Activated T-cell treated with anti-CD3 and anti-CD28 coated beads, Interleukin-2, amount 50 U/mL, for 48 hours (primary cell): ENCODE data around the gene CLN3.
A peak's percentile ranks its signal among the peaks of the same experiment; 100 is the strongest.
"Not testable (repeated sequence)": the region's sequence is repeated elsewhere in the genome, so short reads cannot be mapped to it uniquely, and the experiment has no call there.

Source experiments
- DNase-seq, 2 experiments: peaks; one replicate each; pipeline ENCODE4 v3.0.0-alpha.2; 2020

CLN3 gene

DNA sequence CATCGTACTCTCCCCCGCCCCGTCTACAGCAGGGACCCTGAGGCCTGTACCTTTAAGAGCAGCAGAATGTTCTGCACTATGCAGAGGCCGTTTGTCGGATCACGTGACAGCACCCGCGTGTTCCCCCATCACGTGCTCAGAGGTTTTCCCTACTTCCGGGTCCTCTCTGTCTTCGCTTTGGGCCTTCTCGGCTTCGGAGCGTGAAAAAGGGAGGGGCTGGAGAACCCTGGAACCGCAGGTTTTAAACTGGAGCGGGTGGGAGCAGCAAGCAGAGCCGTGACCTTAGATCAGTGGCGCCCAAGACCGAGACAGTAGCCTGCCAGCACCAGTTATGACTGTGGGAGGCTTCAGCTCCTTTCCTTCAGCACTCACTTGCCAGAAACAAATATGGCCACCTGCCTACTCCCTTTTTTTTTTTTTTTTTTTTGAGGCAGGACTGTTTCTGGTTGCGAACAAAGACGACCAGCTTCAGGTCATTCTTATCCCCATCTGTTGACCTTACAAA, at the start of gene CLN3:
CLN3 (minus strand) TSS at position 105 of the 505 bp plus-strand sequence. CDS start 315 bp downstream, outside the sequence.
- DNase-seq: peak; percentile 89 to 91

DNA sequence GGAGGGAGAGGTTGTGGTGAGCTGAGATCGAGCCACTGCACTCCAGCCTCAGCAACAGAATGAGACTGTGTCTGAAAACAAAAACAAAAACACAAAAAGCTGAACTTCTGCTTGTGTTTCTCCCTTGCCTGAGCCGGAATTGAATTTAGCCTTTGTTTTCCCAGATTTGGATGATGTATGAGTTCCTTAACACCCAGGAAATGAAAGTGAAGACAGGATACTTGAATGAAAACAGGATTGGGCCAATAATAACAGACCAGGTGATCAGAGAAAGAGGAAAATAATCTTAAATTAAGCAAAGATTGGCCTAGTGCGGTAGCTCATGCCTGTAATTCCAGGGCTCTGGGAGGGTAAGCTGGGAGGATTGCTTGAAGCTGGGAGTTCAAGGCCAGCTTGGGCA, 48.5 kb upstream of the CLN3 start:
- DNase-seq: no peak

DNA sequence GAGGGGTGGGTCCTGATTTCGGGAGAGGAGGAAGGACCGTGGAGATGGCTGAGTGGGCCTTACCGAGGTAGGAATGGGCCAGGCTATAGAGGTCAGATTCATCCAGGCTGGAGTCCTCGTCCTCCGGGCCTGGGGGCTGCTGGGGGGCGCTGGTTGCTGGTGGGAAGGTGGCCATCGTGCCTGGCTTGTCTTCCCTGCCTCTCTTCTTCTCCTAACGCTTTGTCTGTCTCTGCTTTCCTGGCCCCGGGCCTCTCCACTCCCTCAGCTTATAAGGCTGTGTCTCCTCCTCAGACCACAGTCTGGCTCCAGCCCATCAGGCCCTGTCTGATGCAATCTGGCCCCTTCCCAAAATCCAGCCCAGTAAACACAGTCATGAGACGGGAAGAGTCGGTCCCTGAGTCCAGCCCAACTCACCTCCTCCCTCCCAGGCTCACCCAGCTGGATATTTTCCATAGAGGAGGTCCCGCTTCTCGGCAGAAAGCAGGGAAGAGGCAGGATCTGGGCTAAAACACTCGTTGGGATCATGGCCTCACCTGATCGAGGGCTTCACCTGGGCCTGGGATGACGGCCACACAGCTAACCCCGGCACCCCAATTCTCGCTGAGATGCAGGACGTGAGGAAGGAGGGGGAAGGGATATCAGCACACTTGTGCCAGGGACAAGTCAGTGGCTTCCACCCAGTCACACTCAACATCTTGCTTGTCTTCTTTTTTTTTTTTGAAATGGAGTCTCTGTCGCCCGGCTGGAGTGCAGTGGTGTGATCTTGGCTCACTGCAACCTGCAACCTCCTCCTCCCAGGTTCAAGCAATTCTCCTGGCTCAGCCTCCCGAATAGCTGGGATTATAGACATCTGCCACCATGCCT, 47.1 kb upstream of the CLN3 start, which contains the start of gene NUPR1:
NUPR1 (minus strand) TSS at position 242 of the 864 bp plus-strand sequence; CDS start at position 175, 67 bp downstream.
- DNase-seq: no peak

DNA sequence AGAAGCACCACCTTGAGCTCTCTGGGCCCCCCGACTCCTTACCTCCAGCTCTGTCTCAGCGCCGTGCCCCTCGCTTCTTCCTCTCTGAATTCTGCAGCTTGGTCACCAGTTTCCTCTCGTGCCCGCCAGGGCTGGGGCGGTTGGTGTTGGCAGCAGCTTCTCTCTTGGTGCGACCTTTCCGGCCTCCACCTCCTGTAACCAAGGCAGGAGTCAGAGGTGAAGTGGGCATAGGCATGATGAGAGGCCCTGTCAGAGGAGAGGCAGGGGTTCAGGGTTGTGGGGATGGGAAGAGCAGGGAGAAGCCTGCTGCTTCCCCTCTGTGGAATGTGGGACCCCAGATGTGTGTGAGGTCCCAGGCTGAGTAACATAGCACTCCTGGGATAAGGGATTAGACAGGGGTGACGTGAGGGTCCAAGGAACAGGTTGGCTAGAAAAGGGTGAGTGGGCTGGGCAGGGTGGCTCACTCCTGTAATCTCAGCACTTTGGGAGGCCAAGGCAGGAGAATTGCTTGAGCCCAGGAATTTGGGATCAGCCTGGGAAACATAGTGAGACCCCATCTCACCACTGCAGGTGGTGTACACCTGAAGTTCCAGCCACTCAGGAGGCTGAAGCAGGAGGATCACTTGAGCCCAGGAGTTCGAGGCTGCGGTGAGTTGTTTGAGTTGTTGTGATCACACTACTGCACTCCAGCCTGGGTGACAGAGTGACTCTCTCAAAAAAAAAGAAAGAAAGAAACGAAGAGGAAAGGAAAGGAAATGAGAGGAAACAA, 46.3 kb upstream of the CLN3 start:
- no peak for DNase-seq

DNA sequence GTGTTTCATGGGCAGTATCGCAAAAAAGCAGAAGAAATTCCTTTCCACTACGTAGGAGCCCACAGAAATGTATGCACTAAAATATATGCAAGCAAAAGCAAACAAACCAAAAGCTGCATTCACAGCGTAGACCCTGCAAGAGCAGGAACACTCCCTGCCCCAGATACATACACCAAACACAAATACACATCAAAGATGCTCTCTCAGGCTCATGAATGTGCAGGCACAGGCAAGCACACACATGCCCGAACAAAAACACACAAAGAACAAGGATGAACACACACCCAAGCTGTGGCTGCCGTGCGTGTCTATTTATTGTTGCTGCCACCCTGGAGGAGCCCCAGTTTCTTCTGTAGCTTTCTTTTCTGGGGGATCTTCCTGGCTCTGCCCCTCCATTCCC, 45.2 kb upstream of the CLN3 start:
- no peak for DNase-seq

DNA sequence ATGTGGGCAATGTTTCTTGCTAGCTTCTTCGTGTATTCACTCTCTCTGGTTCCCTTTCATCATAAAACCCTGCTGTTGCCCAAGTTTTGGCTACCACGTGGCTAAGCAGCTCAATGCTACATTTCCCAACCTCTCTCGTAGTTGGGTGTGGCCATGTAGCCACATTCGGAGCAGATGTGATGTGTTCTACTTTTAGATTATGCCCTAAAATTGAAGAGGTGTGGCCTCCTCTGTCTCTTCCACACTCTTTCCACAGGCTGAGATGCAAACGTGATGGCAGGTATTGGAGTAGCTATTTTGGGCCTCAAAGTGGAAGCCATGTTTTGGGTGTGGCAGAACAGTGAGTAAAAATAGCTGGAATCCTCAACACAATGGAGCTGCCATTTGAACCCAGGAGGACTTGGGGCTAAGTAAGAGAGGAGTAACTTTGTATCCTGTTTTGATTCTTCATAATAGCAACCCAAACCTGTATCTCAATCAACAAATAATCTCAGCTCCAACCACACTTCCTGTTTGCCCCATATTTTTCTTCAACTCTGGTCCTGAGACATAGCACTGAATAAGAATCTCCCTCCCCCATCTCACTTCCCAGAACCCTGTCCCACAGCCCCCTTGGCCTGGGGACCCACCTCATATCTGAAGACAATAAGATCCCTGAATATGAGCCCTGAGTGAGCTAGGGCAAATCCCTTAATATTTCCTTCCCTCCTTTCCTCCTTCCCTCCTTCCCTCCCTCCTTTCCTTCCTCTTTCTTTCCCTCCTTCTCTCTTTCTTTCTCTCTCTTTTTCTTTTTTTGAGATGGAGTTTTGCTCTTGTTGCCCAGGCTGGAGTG, 42.9 kb upstream of the CLN3 start:
- no peak for DNase-seq

DNA sequence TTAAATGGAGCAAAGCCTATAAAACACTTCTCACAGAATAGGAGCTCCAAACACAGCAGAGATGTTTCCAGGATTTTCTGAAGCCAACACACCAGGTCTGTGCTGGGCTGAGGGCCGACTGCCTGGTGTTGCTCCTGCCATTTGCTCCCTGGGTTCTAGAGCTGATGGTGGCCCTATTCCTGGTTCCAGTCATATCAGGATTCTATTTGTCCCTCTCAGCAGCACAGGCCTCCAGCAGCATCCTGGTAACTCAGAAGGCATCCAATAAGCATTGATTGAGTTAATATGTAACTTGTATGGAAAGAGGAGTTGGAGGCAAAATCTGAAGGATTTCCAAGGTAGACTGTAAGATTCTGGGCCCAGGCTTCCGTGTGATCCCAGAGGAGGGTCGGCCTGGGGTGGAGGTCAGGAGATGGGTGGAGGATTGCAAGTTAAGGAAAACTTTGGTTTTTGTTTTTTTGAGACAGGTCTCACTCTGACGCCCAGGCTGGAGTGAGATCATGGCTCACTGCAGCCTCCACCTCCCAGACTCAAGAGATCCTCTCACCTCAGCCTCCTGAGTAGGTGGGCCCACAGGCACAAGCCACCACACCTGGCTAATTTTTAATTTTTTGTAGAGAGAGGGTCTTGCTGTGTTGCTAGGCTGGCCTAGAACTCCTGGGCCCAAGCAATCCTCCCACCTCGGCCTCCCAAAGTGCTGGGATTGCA, 41.2 kb upstream of the CLN3 start:
- no peak for DNase-seq

DNA sequence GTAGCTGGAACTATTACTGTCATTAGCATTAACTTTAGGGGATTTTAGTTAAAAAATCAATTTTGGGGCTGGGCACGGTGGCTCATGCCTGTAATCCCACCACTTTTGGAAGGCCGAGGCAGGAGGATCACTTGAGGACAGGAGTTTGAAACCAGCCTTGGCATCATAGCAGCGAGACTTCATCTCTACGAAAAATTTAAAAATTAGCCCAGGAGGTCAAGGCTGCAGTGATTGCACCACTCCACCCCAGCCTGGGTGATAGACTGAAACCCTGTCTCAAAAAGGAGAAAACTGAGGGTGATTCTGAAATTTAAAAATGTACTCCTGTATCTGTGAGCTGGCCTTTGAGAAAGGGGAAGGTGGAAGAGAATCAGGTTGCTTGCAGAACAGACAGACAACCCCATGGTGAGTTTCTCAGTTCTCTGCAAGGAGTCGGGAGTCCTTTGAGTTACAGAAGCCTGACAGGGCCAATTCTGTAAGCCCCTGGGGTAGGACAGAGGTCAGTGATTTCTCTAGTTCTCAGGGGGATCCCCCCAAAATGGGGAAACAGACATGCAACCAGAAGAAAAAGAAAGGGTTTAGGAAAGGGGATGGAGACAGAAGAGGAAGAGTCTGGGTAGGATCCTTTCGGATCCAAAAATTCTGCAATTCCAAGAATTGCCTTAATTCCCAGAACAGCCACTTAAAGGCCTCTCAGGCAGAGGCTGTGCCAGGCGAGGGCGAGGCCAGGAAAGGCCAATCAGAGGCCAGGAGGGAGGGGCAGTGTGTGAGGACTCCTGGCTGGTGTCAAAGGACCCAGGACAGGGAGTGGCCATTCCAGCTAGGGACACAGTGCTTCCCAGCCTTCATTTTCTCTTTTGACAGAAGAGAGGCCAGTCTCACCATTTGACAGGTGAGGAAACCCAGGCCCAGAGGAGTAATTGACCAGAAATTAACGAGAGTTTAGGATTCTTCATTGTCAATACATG, 40.2 kb upstream of the CLN3 start:
- DNase-seq: no peak

DNA sequence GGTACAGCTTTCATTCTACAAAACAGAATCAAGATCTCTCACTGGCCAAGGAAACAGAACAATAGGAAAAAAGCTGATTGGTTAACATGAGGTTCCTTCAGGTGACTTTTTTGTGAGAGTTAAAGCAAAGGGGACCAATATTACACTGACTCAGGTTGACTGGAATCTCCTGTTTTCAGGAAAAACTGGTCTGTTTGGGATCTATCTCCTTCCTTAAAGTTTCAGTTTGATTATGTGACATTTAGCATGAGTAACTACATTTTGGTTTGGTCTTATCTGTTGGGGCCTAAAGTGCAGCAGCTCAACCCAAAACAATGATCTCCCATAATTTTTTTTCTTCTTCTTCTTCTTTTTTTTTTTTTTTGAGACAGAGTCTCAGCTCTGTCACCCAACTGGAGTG, 37.2 kb upstream of the CLN3 start:
- no peak for DNase-seq

DNA sequence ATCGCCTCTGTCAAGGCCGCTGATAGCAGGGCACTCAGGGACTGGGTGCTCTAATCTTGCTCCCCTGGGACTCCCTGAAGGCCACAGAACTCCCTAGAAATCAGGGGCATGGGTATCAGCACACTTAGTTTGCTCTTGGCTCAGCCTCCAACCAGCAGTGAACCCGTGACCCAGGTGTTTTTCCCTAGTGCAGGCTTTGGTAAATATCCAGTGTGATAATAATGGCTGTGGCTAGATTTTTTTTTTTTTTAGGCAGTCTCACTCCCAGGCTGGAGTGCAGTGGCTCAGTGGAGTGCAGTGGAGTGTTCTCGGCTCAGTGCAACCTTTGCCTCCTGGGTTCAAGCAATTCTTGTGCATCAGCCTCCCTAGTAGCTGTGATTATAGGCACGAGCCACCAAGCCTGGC, 36.6 kb upstream of the CLN3 start:
- no peak for DNase-seq

DNA sequence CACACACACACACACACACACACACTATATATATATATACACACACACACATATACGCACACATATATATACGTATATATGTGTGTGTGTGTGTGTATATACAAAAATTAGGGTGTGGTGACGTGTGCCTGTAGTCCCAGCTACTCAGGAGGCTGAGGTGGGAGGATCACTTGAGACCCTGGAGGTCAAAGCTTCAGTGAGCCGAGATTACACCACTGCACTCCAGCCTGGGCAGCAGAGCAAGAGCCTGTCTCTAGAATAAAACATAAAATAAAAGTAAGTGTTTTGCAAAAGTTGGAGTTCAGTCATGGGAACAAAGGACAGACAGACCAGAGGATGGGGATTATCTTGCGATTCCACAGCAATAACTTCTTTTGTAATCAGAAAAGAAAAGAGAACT, 36.1 kb upstream of the CLN3 start:
- no peak for DNase-seq

DNA sequence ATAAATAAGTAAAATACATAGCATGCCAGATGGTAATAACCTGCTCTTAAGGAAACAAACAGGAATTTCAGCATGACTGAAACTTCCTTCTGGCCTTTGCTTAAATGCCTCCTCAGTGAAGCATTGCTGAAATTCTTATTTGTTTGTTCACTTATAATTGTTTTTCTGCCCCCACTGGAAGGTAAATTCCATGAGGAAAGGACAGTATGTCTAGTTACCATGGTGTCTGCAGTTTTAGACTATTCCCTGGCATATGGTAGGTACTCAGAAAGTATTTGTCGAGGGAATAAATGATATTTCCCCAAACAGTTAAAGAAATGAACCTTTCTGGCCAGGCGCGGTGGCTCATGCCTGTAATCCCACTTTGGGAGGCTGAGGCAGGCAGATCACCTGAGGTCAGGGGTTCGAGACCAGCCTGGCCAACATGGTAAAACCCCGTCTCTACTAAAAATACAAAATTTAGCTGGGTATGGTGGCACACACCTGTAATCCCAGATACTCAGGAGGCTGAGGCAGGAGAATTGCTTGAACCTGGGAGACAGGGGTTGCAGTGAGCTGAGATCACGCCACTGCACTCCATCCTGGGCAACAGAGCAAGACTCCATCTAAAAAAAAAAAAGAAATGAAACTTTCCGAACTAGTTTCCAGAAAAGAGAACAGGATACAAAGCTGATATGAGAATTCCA, 35.4 kb upstream of the CLN3 start:
- not testable (repeated sequence) for DNase-seq

DNA sequence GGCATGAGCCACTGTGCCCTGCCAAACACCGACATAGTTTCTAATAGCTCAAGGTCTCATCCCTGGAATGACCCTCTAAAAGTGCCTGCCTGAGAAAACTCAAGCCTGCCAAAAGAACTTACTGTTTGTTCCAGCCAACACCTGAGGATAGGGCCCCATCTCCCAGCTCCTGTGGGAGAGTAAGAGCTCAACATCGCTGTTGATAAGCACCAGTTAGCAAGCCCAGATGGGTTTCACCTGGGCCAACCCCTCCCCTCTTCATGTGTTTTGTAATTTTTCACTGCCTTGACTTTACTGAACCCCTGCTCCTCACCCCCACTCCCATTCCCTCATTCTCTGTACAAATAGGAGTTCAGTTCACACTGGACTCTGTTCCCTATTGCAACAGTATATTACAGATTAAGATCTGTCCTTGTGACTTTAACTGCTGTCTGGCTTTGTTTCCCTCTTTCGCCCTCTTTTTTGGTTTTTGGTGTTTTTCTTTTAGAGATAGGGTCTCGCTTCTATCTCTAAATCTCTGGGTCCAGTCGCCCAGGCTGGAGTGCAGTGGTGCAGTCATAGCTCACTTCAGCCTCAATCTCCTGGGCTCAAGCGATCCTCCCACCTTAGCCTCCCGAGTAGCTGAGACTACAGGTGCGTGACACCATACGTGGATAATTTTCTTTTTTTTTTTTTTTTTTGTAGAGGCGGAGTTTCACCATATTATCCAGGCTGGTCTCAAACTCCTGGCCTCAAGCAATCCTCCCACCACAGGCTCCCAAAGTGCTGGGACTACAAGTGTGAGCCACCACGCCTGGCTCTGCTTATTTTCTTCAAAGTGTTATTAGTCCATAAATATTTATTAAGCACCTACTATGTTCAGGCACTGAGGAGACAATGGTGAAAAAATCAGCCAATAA, 34.6 kb upstream of the CLN3 start:
- DNase-seq: no peak

DNA sequence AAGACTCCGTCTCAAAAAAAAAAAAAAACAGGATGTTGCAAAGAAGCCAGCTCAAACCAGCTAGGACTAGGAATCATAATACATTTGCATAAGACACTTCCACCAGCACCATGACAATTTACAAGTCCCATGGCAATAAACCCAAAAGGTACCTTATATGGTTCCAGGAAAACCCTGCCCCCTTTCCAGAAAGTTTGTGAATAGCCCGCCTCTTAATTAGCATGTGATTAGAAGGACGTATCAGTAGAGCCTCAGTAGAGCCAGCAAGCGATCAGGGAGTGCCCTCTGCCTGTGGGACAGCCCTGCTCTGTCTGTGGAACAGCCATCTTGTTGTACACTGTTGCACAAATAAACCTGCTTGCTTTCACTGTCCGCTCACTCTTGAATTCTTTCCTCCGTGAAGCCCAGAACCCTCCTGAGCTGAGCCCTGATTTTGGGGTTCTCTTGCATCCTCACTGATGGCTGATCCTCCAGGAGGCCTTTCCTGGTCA, 32.9 kb upstream of the CLN3 start:
- DNase-seq: no peak

DNA sequence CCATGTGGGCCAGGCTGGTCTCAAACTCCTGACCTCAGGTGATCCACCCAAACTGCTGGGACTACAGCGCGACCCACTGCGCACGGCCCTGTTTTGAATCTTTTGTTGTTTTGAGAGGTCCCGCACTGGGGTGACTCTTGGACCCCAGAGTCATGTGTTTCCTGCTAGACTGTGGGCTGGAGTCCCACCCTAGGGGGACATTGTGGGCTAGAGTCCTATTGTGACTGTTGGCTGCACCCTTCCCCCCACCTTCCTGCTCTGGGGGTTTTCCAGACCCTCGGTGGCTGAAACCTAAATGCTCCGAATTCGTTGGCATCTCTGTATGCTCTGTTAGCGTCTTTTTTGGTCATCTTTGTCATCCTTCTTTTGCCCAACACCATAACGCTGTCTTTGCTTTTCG, 30.9 kb upstream of the CLN3 start:
- no peak for DNase-seq

DNA sequence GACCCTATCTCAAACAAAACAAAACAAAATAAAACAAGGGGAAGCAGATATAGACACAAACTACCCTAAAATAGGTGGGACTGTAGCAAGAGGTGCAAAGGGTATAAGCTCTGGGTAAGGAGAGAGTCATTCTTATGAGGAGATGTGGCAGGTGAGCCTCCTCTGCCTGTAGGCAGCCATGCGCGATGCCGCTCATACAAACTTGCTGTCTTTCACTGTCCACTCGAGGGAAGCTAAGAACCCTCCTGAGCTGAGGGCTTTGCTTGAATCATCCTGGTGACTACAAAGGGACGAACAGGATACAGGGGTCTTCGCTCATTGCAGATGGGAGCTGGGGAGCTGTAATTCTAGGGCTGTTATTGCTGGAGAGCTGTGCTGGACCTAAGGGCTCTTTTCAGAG, 29.6 kb upstream of the CLN3 start:
- no peak for DNase-seq

DNA sequence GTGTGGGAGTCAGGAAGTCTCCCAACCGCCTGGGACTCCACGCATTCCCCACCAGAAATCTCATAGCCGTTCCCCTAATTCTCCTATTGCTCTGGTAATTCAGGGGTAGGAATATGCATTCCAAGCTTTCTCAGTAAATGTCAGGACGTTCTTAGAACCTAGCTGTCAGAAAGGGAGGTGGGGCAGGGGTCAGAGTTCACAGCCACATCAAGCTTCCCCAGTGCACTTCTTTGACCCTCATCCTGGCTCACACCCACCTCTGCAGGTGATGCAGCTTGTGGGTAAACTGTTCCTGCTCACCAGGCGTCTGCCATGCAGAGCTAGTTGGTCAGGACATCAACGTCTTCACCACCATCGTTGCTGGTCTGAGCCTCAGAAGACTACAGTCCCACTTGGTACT, 28.8 kb upstream of the CLN3 start:
- no peak for DNase-seq

DNA sequence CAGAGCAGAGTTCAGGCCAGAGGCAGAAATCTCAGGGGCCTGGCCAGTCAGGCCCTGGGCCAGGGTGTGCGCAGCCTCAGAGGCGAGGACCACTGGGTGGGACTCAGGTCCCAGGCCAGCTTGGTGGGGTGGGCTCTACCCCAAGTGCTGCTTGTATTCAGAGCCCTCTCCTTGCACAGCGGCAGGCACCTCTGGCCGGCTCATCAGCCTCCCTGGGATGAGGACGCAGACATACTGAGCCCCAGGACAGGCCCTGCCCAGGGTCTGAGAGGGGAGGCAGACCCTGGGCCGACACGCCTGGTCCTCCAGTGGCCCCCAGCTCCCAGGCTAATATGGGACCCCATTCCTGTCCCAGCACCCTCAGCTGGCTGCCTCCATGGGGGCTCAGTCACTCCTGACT, 22.4 kb upstream of the CLN3 start:
- no peak for DNase-seq
